GM12878 (cell line): ENCODE measurements around the gene GRPEL2. TPM values are rescaled to one million over a fixed set of nuclear protein-coding genes. Genes with fewer than 3 reads are reported as not detected.

Source experiments
- ATF7 ChIP-seq: fragments of 450-650 bp; IDR thresholded peaks from 2 replicates; pipeline ENCODE4 v1.6.1; 2016; ENCODE audit warnings: low read depth, mild to moderate bottlenecking
- BACH1 ChIP-seq: fragments of 450-650 bp; IDR thresholded peaks from 2 replicates; pipeline ENCODE4 v1.6.1; 2017; ENCODE audit warnings: mild to moderate bottlenecking, borderline replicate concordance
- BCLAF1 ChIP-seq: fragments of 450-650 bp; IDR thresholded peaks from 2 replicates; pipeline ENCODE4 v1.6.1; 2017; ENCODE audit warnings: antibody characterized with exemption, mild to moderate bottlenecking, moderate library complexity
- HDAC6 ChIP-seq: fragments of 200-600 bp; sonication (generic); IDR thresholded peaks from one replicate; pipeline ENCODE4 v1.8.0; 2017; ENCODE audit warnings: antibody characterized with exemption; ENCODE audit not compliant: unreplicated experiment
- MEF2B ChIP-seq: fragments of 450-650 bp; IDR thresholded peaks from 2 replicates; pipeline ENCODE4 v1.6.1; 2018; ENCODE audit warnings: mild to moderate bottlenecking, moderate library complexity; ENCODE audit not compliant: partially characterized antibody, poor library complexity, severe bottlenecking
- MTA3 ChIP-seq: IDR thresholded peaks from 2 replicates; pipeline ENCODE4 v1.6.1; 2012; ENCODE audit warnings: low read length, inconsistent platforms, borderline replicate concordance
- MYB ChIP-seq: fragments of 150-350 bp; IDR thresholded peaks from 2 replicates; pipeline ENCODE4 v1.6.1; 2014; ENCODE audit warnings: mild to moderate bottlenecking, low read depth, low read length, borderline replicate concordance
- NKRF ChIP-seq: fragments of 450-650 bp; conservative IDR thresholded peaks from 2 replicates; pipeline ENCODE4 v1.6.1; 2017; ENCODE audit warnings: mild to moderate bottlenecking, moderate library complexity
- NR2C2 ChIP-seq: IDR thresholded peaks from 2 replicates; pipeline ENCODE4 v1.6.1; 2011; ENCODE audit warnings: borderline replicate concordance, low read depth; ENCODE audit not compliant: control insufficient read depth, insufficient read length
- RELB ChIP-seq: fragments of 450-650 bp; IDR thresholded peaks from 2 replicates; pipeline ENCODE4 v1.6.1; 2017; ENCODE audit warnings: low read depth, mild to moderate bottlenecking, moderate library complexity
- SPI1 ChIP-seq: IDR thresholded peaks from 2 replicates; pipeline ENCODE4 v1.6.1; 2011; ENCODE audit warnings: low read depth, mild to moderate bottlenecking, low read length, moderate library complexity, borderline replicate concordance; ENCODE audit not compliant: insufficient read depth
- ZBTB11 ChIP-seq: fragments of 450-650 bp; formaldehyde crosslinking; IDR thresholded peaks from 2 replicates; pipeline ENCODE4 v1.5.0; 2022; ENCODE audit warnings: mild to moderate bottlenecking, missing genetic modification characterization
- polyA plus RNA-seq, 11 experiments: library from polyadenylated mRNA; depleted of rRNA in 4 of 11; unstranded in 6 of 11; stranded (reverse) in 5 of 11; fragments of >200 nt; fragmentation: Nextera tagmentation in 4 of 11; fragmentation: Illumina TruSeq in 1 of 11; extraction: Ambion mirVana in 4 of 11; extraction: Trizol in 1 of 11; gene quantifications; 1 replicate in 1 of 11; 2 replicates in 10 of 11; pipeline versions ENCODE4 v1.2.1 to v1.2.3, GENCODE V29; 2011 to 2016; ENCODE audit warnings: inconsistent platforms in 2 of 11, missing spikeins in 2 of 11, low read depth in 1 of 11
- total RNA-seq, 4 experiments: library from RNA; depleted of rRNA in 3 of 4; stranded (reverse); fragments of >200 nt in 3 of 4; fragmentation: Illumina TruSeq in 1 of 4; extraction: Trizol in 1 of 4; gene quantifications; 2 replicates each; pipeline versions ENCODE4 v1.2.1 to v1.2.3, GENCODE V29; 2013 to 2021

GRPEL2 gene
- total and polyA plus RNA-seq, 10 of the 15 experiments (the other 5 are each of a cell fraction or from before 2014, with no cell fraction given): 4.4 to 20.2 (median 14.1) TPM

GRCh38 chr5:149379818-149380374, 34.6 kb downstream of the GRPEL2 start (continued):
- no peak for TF ChIP-seq NKRF
- TF ChIP-seq SPI1: no peak
- TF ChIP-seq HDAC6: no peak
- TF ChIP-seq MYB: no peak
- no peak for TF ChIP-seq MEF2B
- TF ChIP-seq ATF7: no peak
- TF ChIP-seq NR2C2: no peak
- no peak for TF ChIP-seq BACH1
- no peak for TF ChIP-seq MTA3
- TF ChIP-seq ZBTB11 (CRISPR knock-in tag): no peak
- TF ChIP-seq RELB: no peak
- no peak for TF ChIP-seq BCLAF1
